H9 (cell line): ENCODE measurements around the gene CAPN5. TPM values are rescaled to one million over a fixed set of nuclear protein-coding genes. Genes with fewer than 3 reads are reported as not detected.

Experiments
- DNase-seq: peaks from one replicate; pipeline ENCODE4 v3.0.0-alpha.2; 2017
- H2AFZ ChIP-seq: one replicate; pipeline ENCODE4 v1.6.1; 2013; ENCODE audit warnings: mild to moderate bottlenecking, low read length, control low read depth, moderate library complexity
- H2AK5ac ChIP-seq: 2 replicates; pipeline ENCODE4 v1.6.1; 2013; ENCODE audit warnings: low read length, control low read depth, mixed read lengths; ENCODE audit not compliant: insufficient read length
- H2BK120ac ChIP-seq: one replicate; pipeline ENCODE4 v1.6.1; 2013; ENCODE audit warnings: low read depth, mild to moderate bottlenecking, low read length, control low read depth, inconsistent platforms; ENCODE audit not compliant: poor library complexity, severe bottlenecking
- H2BK12ac ChIP-seq: 2 replicates; pipeline ENCODE4 v1.6.1; 2013; ENCODE audit warnings: low read length, control low read depth, mixed read lengths, low read depth; ENCODE audit not compliant: insufficient read length
- H2BK15ac ChIP-seq: 2 replicates; pipeline ENCODE4 v1.6.1; 2013; ENCODE audit warnings: low read depth, low read length, control low read depth
- H2BK20ac ChIP-seq: one replicate; pipeline ENCODE4 v1.6.1; 2013; ENCODE audit warnings: low read depth, mild to moderate bottlenecking, low read length, control low read depth, inconsistent platforms; ENCODE audit not compliant: poor library complexity, severe bottlenecking
- H2BK5ac ChIP-seq: 2 replicates; pipeline ENCODE4 v1.6.1; 2013; ENCODE audit warnings: low read length, control low read depth, mixed read lengths; ENCODE audit not compliant: insufficient read length
- H3K14ac ChIP-seq: 2 replicates; pipeline ENCODE4 v1.6.1; 2013; ENCODE audit warnings: low read length, control low read depth; ENCODE audit not compliant: insufficient read depth
- H3K18ac ChIP-seq: 2 replicates; pipeline ENCODE4 v1.6.1; 2013; ENCODE audit warnings: low read depth, mild to moderate bottlenecking, mixed read lengths, low read length, control low read depth; ENCODE audit not compliant: insufficient read length
- H3K23ac ChIP-seq: 2 replicates; pipeline ENCODE4 v1.6.1; 2013; ENCODE audit warnings: low read length, control low read depth, mixed read lengths, low read depth; ENCODE audit not compliant: insufficient read length
- H3K23me2 ChIP-seq: 2 replicates; pipeline ENCODE4 v1.6.1; 2013; ENCODE audit warnings: low read depth, mild to moderate bottlenecking, mixed read lengths, low read length, control low read depth; ENCODE audit not compliant: insufficient read length, poor library complexity, severe bottlenecking
- H3K27ac ChIP-seq: 2 replicates; pipeline ENCODE4 v1.5.1; 2013; ENCODE audit warnings: low read length, control low read depth, mixed read lengths, low read depth; ENCODE audit not compliant: insufficient read length
- H3K27me3 ChIP-seq: 2 replicates; pipeline ENCODE4 v1.6.1; 2013; ENCODE audit warnings: low read length, control low read depth, inconsistent platforms; ENCODE audit not compliant: insufficient read depth
- H3K4ac ChIP-seq: 2 replicates; pipeline ENCODE4 v1.6.1; 2013; ENCODE audit warnings: low read depth, mild to moderate bottlenecking, control low read depth, inconsistent platforms, low read length, moderate library complexity
- H3K4me1 ChIP-seq: 2 replicates; pipeline ENCODE4 v1.6.1; 2013; ENCODE audit warnings: low read length, control low read depth, inconsistent platforms; ENCODE audit not compliant: insufficient read depth
- H3K4me2 ChIP-seq: 2 replicates; pipeline ENCODE4 v1.6.1; 2013; ENCODE audit warnings: low read length, control low read depth, mixed read lengths; ENCODE audit not compliant: insufficient read length, insufficient read depth
- H3K56ac ChIP-seq: 2 replicates; pipeline ENCODE4 v1.6.1; 2013; ENCODE audit warnings: low read depth, mild to moderate bottlenecking, mixed read lengths, low read length, control low read depth; ENCODE audit not compliant: insufficient read length
- H3K79me1 ChIP-seq: 2 replicates; pipeline ENCODE4 v1.6.1; 2013; ENCODE audit warnings: low read depth, mild to moderate bottlenecking, moderate library complexity, low read length, control low read depth, inconsistent platforms; ENCODE audit not compliant: insufficient read depth, poor library complexity, severe bottlenecking
- H3K79me2 ChIP-seq: 2 replicates; pipeline ENCODE4 v1.6.1; 2013; ENCODE audit warnings: low read length, control low read depth, inconsistent platforms; ENCODE audit not compliant: insufficient read depth
- H3K9ac ChIP-seq: 2 replicates; pipeline ENCODE4 v1.6.1; 2013; ENCODE audit warnings: low read length, control low read depth, mixed read lengths; ENCODE audit not compliant: insufficient read length; ENCODE audit errors: extremely low read depth
- H3K9me3 ChIP-seq: one replicate; pipeline ENCODE4 v1.6.1; 2013; ENCODE audit warnings: low read depth, low read length, inconsistent platforms; ENCODE audit not compliant: control insufficient read depth
- H3T11ph ChIP-seq: one replicate; pipeline ENCODE4 v1.6.1; 2013; ENCODE audit warnings: mild to moderate bottlenecking, low read length, control low read depth, inconsistent platforms
- H4K20me1 ChIP-seq: one replicate; pipeline ENCODE4 v1.6.1; 2013; ENCODE audit not compliant: control insufficient read depth, insufficient read length, insufficient read depth
- H4K5ac ChIP-seq: 2 replicates; pipeline ENCODE4 v1.6.1; 2013; ENCODE audit warnings: low read depth, mild to moderate bottlenecking, mixed read lengths, low read length, control low read depth; ENCODE audit not compliant: insufficient read length
- H4K8ac ChIP-seq: replicated peaks from 2 replicates; pipeline ENCODE4 v1.6.1; 2013; ENCODE audit warnings: low read length, control low read depth, mixed read lengths, low read depth; ENCODE audit not compliant: insufficient read length
- H4K91ac ChIP-seq: 2 replicates; pipeline ENCODE4 v1.6.1; 2013; ENCODE audit warnings: low read depth, mild to moderate bottlenecking, moderate library complexity, mixed read lengths, low read length, control low read depth; ENCODE audit not compliant: insufficient read length
- H3K27ac Mint-ChIP-seq, 3 experiments: 2 replicates in 2 of 3; 3 replicates in 1 of 3; pipeline ENCODE4 v1.8.0; 2020 to 2021; ENCODE audit warnings: mixed read lengths in 3 of 3, mild to moderate bottlenecking in 1 of 3, moderate library complexity in 1 of 3
- H3K27me3 Mint-ChIP-seq: 2 replicates; pipeline ENCODE4 v1.8.0; 2021; ENCODE audit warnings: low read depth, mild to moderate bottlenecking, moderate library complexity, mixed read lengths
- H3K36me3 Mint-ChIP-seq, 3 experiments: 2 replicates in 2 of 3; 3 replicates in 1 of 3; pipeline ENCODE4 v1.8.0; 2020 to 2021; ENCODE audit warnings: low read depth in 3 of 3, mixed read lengths in 3 of 3; ENCODE audit not compliant: insufficient read depth in 1 of 3
- H3K4me1 Mint-ChIP-seq, 2 experiments: 2 replicates each; pipeline ENCODE4 v1.8.0; 2020; ENCODE audit warnings: mixed read lengths in 2 of 2
- H3K4me3 Mint-ChIP-seq, 2 experiments: 2 replicates in 1 of 2; 3 replicates in 1 of 2; pipeline ENCODE4 v1.8.0; 2020 to 2021; ENCODE audit warnings: mild to moderate bottlenecking in 2 of 2, mixed read lengths in 2 of 2, moderate library complexity in 1 of 2
- H3K9me3 Mint-ChIP-seq, 2 experiments: 2 replicates in 1 of 2; 3 replicates in 1 of 2; pipeline ENCODE4 v1.8.0; 2020; ENCODE audit warnings: mild to moderate bottlenecking in 2 of 2, mixed read lengths in 2 of 2, moderate library complexity in 1 of 2
- CTCF ChIP-seq: fragments of 200-600 bp; sonication (generic); conservative IDR thresholded peaks from 3 replicates; pipeline ENCODE4 v1.8.0; 2021; ENCODE audit warnings: antibody characterized with exemption, mild to moderate bottlenecking
- WGBS: extraction: QIAGEN DNeasy Blood & Tissue Kit; methylation state at CpG from one replicate; pipeline ENCODE4 v1.1.7; 2013; ENCODE audit warnings: missing lambda C conversion rate, low lambda C conversion rate, mixed read lengths; ENCODE audit not compliant: insufficient read length; ENCODE audit errors: extremely low coverage; 5-methylcytosine and 5-hydroxymethylcytosine counted together
- total RNA-seq: library from RNA; stranded (reverse); gene quantifications from 2 replicates; pipeline ENCODE4 v1.2.1, GENCODE V29; 2021

The CAPN5 gene
- total RNA-seq, 1 experiment from 2014 or later, result 16.7 TPM

- H2BK120ac ChIP-seq, result no peak overlapping the region
- H3K27ac ChIP-seq, result no peak overlapping the region
- H3K9ac ChIP-seq, result no peak overlapping the region
- H2BK20ac ChIP-seq, result no peak overlapping the region
- H3K79me1 ChIP-seq, result no peaks in the 10 kb centered on the region
- H3K4me1 ChIP-seq, result no peaks in the 10 kb centered on the region
- no CpG with 5 or more reads among the region's 9 CpGs for WGBS
- DNase-seq, result no peak
- no peak overlapping the region for H2BK15ac ChIP-seq
- H4K5ac ChIP-seq, result no peak overlapping the region
- H2AK5ac ChIP-seq, result no peak overlapping the region
- no peak overlapping the region for H4K91ac ChIP-seq
- H3K14ac ChIP-seq, result no peak overlapping the region
- no peak for TF ChIP-seq CTCF
- Mint-ChIP-seq H3K9me3 (no peaks in the 10 kb centered on the region), H3K4me3 (no peak overlapping the region), H3K36me3 (no peaks in the 10 kb centered on the region; a peak in 2 of 7 replicates), H3K4me1 (peaks cover 6 to 10% of the 10 kb centered on the region in 2 experiments), H3K27me3 (no peaks in the 10 kb centered on the region), H3K27ac (no peak overlapping the region; a peak in 2 of 7 replicates)
- H3K23me2 ChIP-seq, result no peaks in the 10 kb centered on the region
- H3K27me3 ChIP-seq, result no peaks in the 10 kb centered on the region
- no peak overlapping the region for H2AFZ ChIP-seq
- no peak overlapping the region for H4K8ac ChIP-seq
- no peak overlapping the region for H2BK12ac ChIP-seq
- no peak overlapping the region for H3K18ac ChIP-seq
- H3K23ac ChIP-seq, result no peak overlapping the region
- no peak overlapping the region for H2BK5ac ChIP-seq
- H3K4ac ChIP-seq, result no peak overlapping the region
- no peaks in the 10 kb centered on the region for H3K9me3 ChIP-seq
- H3K79me2 ChIP-seq, result no peaks in the 10 kb centered on the region
- H4K20me1 ChIP-seq, result no peaks in the 10 kb centered on the region
- H3K56ac ChIP-seq, result no peak overlapping the region
- no peak overlapping the region for H3K4me2 ChIP-seq
- H3T11ph ChIP-seq, result no peak overlapping the region
Measured at GRCh38 chr11:77087723-77088225, 21.0 kb downstream of the CAPN5 start.
